Stimulated activated CD4-positive, alpha-beta T cell treated with anti-CD3 and anti-CD28 coated beads, TNF-alpha, amount 100 ng/mL, for 1 hour (primary cell): ENCODE measurements around the gene DENND5B.
"Not testable (repeated sequence)": the region's sequence is repeated elsewhere in the genome, so short reads cannot be mapped to it uniquely, and the experiment has no call there.

Experiments used
- DNase-seq, 3 donors: peaks; one replicate each; pipeline ENCODE4 v3.0.0-alpha.2; 2020; ENCODE audit warnings: low read depth in 3 of 3, low spot score in 1 of 3

DENND5B gene

DNA sequence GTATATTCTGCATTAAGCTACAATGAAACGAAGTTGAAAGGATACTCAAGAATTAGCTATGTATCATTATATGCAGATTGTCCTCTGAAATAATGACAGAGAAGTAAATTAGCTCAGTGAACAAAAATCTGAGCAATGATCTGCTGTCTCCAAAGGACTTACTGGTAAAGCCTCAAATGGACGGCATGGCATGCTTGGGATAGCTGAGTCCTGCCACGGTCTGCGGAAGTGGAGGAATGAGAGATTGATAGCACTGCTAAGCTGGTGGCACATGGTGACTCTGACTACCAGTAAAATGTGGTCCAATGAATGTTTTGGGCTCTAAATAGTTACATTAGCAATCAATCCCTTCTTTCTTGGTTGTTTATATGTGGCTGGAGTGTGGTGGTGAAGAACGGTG, 3.7 kb upstream of the DENND5B start:
- DNase-seq = no peak

DNA sequence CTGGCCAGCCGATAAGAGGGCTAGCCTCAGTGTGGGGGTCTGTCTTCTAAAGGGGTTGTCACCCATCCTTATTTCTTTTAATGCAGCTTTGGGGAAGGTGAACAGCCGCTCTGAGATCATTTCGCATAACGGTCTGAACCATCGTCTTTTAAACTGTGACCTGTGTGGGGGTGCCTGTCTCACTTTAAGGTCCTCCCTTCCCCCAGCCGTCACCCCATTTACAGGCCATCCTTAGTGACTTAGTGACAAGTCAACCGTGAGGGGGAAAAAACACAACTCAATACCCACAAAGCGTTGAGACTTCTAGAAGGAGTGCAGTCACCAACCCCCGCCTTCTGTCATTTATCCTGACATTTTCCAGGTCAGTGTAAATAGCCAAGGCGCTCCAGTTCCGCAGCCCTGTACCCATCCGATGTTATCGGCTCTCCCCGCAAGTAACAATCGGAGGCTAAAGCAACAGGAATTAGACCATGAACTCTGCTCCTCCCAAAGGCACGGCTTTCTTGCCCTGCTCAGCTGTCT, 505 bp upstream of the DENND5B start:
- DNase-seq = no peak

DNA sequence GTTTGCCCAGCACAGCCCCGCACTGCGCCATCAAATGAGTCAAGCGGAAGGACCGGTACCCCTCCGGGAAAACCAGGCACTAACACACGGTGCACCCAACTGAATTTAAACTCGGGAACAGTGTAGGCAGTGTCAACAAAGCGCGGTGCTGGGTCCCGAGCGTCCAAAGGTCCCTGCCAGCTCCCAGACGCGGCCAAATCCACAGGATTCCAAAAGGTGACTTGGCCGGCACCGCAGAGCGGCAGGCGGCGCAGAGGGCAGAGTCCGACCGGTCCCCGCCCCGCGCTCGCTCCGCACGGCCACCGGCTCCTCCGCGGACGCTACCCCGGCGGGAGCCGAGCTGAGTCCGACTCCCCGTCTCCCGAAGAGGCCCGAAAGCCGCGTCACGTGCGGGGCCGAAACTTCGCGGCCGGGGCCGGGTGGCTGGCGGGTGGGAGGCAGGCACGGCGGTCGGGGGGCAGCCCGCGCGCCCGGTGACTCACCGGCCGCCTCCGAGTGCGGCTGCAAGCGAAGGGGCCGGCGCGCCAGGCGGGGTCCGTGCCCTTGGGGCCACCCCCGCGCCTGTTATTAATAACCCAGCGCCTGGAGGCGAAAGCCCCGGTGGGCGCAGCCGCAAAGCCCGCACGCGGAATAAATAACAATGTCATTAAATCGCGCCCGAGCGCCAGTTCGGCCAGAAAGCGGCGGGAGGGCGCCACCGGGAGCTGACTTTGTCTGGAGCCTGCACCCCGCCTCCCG, 863 bp downstream of the DENND5B start:
- DNase-seq = peak in 1 of 3 donors; percentile 4

DNA sequence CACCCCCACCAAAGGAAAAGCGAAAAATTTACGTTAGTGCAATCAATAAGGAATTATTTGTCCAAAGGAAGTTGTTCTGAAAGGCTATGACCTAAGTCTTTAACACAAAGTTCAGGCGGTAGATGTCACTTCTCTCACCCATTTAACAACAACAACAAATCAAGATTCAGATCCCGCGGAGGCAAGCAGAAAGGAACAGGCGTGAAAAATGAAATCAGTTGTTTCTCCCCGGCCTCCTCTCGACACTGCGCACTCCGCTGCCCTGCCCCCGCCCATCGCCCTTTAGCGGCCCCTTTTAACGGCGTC, 1.4 kb downstream of the DENND5B start:
- DNase-seq = no peak

DNA sequence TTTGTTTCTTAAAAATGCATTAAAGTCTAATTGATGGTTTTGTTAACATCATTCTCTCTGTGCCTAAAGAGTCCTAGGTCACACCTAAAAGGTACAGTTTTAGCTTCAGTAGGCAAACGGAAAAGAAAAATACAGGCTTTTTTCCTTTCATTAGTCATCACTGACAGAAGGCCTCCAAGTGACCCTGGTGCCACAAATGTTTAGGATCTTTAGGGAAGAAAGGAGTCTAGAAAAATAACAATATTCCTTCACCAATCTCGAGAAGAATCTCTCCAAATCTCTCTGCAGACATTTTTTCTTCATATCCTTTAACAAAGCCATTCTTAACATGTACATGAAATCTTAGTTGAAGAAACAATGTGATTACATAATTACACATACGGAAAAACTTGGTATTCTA, 2.0 kb downstream of the DENND5B start:
- no peak for DNase-seq

DNA sequence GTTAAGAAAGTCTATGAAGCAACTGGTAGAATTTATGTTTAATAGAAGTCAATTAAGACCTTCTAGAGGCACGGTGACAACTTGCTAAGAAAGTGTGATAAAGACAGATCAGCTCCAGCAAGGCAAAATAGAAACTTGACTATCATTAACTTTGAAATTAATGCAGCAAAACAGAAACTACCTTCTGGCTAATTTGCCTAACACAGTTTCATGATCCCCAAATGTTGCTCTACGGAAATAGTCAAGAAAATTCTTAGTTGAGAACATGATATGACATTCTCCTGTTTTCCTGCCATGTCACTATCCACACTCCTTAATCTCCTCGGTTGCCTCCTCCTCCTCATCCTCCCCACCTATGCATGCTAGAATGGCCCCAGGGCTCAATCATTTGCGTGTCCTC, 4.2 kb downstream of the DENND5B start:
- no peak for DNase-seq

DNA sequence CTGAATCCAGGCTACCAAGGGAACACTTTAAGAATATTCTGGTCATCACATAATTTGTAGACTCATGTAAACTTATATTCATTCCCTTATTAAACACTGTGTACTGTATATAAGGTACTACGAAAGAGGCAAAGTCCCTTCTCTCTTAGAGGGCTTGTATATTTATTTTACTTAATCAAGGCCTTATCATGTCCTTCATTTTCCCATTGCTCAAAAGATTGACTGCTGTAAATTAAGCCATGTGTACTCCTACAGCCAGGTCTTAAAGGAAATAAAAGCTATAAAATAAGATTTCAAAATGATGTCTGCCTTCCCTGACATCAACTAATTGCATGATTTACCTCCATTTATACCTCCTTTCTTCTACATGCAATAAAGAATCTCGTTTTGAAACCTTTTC, 5.0 kb downstream of the DENND5B start:
- no peak for DNase-seq

DNA sequence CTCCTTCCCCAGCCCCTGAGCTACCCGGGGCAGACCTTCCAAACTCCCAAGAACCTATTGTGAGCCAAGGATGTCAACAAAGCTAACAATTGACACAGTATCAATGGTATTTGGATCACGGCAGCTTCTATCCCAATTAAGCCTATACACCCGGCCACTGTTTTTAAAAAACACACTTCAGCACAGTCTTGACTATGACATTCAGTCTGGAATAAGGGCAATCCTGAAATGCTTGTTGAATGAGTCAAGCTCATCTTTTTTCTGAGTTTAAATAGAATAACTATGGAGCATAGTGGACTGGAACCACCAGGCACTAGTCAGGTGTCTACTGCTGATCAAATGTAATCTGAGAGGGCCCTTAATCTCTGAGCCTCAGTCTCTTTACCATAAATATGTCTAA, 5.7 kb downstream of the DENND5B start:
- no peak for DNase-seq

DNA sequence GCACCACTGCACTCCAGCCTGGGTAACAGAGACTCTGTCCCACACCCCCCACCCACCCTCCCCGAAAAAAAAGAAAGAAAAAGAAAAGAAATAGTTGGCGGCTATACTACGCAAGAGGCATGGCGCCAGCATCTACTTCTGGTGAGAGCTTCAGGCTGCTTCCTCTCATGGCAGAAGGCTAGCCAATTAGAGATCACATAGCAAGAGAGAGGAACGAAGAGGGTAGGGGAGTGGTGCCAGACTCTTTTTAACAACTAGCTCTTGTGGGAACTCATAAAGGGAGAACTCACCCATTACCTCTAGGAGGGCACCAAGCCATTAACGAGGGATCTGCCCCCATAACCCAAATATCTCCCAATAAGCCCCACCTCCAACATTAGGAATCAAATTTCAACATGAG, 6.2 kb downstream of the DENND5B start:
- no peak for DNase-seq

DNA sequence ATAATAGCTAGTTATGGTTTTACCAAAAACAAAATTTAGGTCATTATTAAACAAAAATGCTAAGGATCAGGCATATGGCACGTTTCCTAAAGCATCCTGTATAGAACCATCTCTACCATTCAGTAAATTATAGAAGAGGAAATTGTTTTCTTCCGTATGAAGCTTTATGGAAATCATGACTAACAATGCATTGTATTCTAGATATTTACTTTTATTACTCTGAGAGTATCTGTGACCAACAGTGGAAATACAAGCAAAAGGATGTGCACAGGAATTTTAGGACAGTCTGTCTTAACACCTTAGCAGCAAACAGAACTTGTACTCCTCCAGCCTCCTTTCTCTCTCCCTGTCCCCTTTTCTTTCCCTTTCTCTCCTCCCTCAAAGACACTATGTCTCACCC, 7.1 kb downstream of the DENND5B start:
- DNase-seq = no peak

DNA sequence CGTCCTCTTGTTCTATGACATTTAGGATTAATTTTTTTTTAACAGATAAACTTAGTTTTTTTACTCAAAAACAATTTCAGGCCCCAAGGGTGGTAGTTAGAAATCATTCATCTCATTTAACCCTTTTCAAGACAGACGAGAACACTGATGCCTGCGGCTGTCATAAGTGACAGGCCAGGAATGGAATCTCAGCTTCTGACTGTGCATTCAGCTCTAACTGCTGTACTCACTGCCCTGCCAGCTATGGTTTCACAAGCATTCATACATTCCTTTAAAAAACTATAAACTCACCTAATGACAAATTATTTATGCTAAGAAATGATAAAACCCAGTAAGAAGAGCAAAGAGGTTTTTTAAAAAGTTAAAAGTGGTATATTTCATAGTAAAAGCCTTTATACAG, 8.8 kb downstream of the DENND5B start:
- DNase-seq = no peak

DNA sequence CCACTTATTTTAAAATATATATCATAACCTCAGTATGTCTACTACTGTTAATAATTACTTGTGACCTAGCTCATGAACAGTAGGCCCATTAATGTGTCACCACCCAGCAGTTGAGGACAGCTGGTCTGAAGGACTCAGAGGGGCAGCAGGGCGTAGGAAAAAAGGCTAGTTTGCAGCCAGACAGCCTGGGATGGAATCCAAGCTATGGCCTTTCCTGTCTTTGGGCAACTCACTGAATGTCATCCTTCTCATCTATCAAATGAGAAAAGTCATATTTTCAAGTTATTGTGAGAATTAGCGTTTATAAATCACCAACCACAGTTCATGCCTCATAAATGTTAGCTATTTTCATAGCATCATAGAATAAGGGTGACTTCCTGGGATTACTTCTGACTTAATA, 12.3 kb downstream of the DENND5B start:
- no peak for DNase-seq

DNA sequence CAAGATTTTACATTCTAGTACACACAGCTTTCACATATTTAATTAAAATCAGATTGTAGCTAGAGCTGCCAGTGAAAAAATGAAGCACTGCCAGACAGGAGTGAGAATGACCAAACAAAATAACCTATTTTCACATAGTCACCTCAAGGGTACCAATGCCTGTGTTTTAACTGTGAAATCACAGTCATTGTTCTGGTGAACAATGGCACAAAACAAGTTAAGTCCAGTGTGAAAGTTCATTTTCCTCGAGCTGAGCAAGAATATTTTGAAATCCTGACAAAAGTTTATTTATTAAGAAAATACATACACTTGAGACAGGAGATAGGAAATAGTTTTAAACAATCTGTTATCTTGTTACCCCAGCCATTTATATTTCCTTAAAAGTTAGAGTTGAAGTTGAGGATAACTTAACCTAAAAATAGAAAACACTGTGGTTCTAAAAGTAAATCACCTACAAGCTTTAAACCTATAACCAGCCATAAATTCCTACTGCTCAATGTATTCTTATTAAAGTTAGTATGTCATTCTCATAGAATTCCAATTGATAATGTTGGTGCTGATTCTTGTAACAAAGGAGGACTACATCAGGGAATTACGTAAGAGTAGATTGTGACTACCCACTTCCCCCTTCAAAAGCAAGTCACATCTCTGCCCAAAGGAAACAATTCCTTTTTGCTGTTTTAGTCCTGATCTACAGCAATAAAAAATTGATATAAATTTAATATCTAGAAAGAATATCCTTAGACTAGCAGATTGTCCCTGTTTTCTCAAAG, 15.9 kb downstream of the DENND5B start:
- no peak for DNase-seq

DNA sequence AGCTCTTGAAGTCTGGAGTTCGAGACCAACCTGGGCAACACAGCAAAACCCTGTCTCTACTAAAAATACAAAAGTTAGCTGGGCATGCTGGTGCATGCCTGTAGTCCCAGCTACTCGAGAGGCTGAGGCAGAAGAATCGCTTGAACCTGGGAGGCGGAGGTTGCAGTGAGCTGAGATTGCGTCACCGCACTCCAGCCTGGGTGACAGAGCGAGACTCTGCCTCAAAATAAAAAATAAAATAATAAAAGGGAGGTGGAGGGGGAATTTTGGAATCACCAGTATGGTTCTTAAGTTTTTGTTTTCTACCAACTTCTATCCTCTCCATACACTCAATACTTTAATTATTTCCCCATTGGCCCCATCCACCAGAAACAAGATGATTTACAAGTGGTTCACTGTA, 16.6 kb downstream of the DENND5B start:
- not testable (repeated sequence) for DNase-seq

DNA sequence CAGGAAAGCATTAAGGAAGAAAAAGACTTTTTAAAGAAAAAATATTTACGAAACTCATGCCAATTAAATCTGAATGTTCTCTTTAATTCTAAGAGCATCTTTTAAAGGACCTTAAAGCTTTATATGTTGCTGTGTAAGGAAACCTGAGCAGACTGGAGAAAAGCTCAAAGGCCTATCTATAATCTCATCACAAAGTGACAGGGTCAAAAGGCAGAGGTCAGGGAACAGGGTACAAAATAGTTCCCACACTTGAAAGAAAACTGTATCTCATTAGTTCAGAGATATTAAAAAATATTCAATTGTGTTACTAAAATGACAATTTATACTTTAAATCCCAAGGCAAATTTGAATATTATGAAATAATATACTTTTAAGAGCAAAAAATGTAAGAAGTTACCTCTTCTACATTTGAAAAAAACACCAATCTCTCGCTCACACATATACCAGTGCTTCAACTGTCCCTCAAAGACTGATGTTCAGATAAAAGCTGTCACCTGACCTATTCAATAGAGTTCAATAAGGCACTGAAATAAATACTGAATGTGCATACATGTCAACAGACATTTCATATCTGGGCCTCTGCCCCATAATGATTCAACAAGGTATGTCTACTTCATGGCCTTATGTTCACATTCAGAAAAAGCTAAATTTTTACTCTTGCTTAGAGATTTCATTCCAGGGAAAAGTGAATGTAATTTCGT, 17.9 kb downstream of the DENND5B start:
- no peak for DNase-seq

DNA sequence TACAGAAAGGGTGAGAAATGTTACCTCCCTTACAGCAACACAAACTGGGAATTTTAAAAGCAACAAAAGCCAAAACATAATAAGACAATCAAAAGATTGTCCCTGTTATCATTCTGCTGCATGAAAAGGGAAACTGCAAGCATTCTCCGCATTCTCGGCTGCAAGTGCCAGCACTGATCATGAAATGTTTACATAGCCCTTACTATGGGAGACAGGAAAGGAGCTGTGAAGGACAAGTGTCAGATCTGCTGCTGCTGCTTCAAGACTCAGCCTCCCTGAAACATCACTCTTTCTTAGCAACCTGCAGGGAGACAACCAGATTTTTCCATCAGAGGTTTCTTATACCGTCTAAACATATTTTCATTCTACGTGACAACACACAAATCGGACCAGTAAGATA, 20.1 kb downstream of the DENND5B start:
- DNase-seq = no peak

DNA sequence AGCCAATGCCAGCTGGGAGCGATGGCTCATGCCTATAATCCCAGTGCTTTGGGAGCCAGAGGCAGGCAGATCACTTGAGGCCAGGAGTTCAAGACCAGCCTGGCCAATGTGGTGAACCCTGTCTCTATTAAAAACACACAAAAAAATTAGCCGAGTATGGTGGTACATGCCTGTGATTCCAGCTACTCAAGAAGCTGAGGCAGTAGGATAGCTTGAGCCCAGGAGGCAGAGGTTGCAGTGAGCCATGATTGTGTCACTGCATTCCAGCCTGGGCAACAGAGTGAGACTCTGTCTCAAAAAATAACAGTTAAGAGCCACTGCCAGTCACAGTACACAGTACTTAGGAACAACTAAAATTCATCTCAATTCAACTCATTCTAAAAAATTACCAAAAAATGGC, 21.4 kb downstream of the DENND5B start:
- not testable (repeated sequence) for DNase-seq

DNA sequence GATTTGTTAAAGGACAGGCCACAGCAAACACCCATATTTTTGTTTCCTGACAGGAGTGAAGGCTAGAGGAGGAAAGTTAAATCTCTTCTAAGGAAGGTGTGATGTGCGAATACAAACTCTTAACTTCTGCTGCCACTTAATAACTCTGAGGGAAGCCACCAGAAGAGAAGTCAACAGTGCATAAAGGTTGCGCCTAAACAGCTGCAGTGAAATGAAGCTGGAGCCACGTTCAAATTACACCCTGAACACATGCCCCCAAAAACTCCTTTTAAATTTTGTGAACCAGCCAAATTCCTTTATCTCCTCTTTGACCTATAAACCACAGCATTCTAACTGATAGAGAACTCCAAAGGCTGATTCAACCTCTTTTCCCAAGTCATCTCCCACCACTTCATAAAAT, 22.4 kb downstream of the DENND5B start:
- DNase-seq = no peak

DNA sequence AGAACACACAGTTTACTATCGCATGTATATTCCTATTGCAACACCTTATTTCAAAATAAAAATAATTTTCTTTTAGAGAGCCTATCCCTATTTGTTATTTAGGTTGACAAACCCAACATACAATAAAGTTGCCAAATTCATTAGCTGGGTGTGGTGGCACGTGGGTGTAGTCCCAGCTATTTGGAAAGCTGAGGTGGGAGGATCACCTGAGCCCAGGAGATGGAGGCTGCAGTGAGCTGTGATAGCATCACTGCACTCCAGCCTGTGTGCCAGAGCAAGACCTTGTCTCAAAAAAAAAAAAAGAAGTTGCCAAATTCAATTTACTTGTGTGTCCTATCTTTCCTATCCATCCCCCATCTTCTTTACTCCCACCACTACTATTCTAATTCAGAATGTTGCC, 23.9 kb downstream of the DENND5B start:
- no peak for DNase-seq

DNA sequence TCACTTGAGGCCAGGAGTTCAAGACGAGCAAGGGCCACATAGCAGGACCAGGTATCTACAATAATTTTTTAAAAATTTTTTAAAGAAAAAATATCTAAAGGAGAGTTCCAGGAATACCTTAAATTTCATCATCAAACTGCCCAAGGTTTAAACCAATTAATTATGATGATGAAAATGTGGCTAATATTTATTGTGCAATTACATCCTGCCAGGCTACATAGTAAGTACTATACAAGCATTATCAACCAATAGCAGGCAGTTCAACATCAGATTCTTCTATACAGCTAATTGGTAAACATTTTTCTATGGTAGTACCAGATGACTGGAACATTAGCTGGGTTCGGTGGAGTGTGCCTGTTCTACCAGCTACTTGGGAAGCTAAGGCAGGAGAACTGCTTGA, 24.4 kb downstream of the DENND5B start:
- no peak for DNase-seq

DNA sequence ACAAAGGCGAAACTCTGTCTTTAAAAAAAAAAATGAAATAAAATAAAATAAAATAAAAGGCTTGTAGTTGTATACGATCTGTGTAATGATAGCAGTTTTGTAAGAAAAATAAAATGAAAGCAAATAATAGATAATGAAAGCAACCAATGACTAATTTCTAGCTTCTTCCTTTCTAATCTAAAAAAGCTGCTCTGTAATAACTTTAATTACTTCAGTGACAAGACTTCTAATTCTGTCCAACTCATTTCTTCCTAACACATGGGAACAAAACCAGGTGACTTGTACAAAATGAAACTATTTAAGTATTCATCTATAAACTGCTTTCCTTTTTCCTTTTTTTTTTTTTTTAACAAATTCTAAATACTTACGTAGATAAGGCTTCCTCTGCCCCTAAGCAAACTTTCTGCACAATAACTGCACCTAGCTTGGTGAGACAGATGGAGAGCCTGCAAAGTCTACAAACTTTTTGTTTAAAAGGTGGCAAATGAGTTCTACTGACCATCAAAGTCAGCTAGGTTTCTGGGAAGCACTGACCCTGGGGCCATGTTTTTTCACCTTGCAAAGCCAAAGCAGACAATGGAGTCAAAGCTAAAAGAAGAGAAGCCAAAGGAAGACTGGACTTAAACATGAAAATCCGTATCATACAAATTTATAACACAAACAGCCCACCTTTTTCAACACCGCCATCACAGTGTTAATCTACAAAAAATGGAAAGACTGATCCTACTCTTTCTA, 28.2 kb downstream of the DENND5B start:
- no peak for DNase-seq

DNA sequence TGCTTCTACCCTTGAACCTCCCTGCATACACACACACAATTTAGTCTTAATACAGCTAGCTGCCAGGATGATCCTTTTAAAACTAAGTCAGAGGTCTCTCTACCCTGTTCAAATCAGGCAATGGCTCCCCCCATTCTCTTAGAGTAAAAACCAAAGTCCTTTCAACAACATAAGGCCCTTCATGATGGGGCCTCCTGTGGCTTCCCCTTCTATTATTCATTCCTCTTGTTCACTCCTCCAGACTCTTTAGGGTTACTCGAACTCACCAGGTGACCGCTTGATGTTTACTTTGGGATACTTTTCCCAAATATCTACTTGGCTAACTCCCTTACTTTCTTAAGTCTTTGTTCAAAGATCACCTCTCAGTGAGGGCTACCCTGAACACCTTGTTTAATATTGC, 30.4 kb downstream of the DENND5B start:
- no peak for DNase-seq
